GM19467 (cell line): Measurements from ENCODE around the gene TEX13B.

Experiments used
- ATAC-seq: cut with Tn5 transposase; IDR thresholded peaks from one replicate; pipeline ENCODE4 v1.9.1; 2021; ENCODE audit warnings: mild to moderate bottlenecking, moderate library complexity; ENCODE audit not compliant: unreplicated experiment

The TEX13B gene

GRCh38 chrX:107940095-107940494 is 42.1 kb downstream of the TEX13B start:
- ATAC-seq: no peak

- ATAC-seq: no peak
Measured at GRCh38 chrX:107936434-107936730, 45.8 kb downstream of the TEX13B start.

GRCh38 chrX:107935664-107936433 is 46.3 kb downstream of the TEX13B start:
- ATAC-seq: no peak

GRCh38 chrX:107935200-107935599 is 47.0 kb downstream of the TEX13B start:
- no peak for ATAC-seq

GRCh38 chrX:107934262-107934661 is 47.9 kb downstream of the TEX13B start:
- ATAC-seq: no peak
